Measurements from ENCODE around the gene SPDYE16. TPM values are rescaled to one million over a fixed set of nuclear protein-coding genes. Genes with fewer than 3 reads are reported as not detected.
A peak's percentile ranks its signal among the peaks of the same experiment; 100 is the strongest.
"Not testable (repeated sequence)": the region's sequence is repeated elsewhere in the genome, so short reads cannot be mapped to it uniquely, and the experiment has no call there.

The SPDYE16 gene, protein sequence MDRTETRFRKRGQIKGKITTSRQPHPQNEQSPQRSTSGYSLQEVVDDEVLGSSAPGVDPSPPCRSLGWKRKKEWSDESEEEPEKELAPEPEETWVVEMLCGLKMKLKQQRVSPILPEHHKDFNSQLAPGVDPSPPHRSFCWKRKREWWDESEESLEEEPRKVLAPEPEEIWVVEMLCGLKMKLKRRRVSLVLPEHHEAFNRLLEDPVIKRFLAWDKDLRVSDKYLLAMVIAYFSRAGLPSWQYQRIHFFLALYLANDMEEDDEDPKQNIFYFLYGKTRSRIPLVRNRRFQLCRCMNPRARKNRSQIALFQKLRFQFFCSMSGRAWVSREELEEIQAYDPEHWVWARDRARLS
- not detected for total RNA-seq

DNA sequence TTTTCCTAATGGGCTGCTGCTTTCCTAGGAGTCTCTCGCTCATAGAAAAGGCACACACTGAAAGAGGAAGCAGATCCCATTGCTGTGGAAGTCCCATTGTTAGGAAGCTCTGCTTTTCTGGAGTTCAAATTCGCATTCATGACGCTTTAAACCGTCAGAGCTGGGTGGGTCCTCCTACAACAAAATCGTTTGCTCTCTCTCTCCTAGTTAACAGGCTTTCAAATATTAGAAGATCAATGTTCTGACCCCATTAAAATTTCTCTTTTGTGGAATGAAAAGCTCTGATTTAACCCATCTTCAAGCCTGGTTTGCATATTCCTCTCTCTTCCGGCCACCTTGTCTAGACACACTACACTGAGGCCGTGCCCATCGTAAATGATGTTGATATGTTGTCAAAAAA is at the start of gene SPDYE16:
Gene SPDYE16 (minus strand): TSS at position 101 of the 400 bp plus-strand sequence. CDS start 1,838 bp downstream, outside the sequence.
- H3K4me3 ChIP-seq; H3K27me3 ChIP-seq; H3K9me3 ChIP-seq; H3K27ac ChIP-seq; DNase-seq (ENCODE audit: low spot score); H3K36me3 ChIP-seq; H3K4me1 ChIP-seq: not testable (repeated sequence)

DNA sequence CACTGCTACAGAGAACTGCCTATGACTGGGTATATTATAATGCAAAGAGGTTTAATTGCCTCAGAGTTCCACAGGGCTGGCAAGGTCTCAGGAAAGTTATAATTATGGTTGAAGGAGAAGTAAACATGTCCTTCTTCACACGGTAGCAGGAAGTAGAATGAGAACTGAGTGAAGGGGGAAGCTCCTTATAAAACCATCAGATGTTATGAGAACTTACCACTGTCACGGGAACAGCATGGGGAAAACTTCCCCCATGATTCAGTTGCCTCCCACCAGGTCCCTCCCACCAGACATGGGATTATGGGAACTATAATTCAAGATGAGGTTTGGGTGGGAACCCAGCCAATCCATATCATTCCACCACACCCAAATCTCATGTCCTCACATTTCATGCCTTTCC is 49.6 kb upstream of the SPDYE16 start:
- not testable (repeated sequence) for H3K36me3 ChIP-seq; H3K4me3 ChIP-seq; H3K4me1 ChIP-seq; H3K27ac ChIP-seq; H3K9me3 ChIP-seq; DNase-seq (ENCODE audit: low spot score); H3K27me3 ChIP-seq

DNA sequence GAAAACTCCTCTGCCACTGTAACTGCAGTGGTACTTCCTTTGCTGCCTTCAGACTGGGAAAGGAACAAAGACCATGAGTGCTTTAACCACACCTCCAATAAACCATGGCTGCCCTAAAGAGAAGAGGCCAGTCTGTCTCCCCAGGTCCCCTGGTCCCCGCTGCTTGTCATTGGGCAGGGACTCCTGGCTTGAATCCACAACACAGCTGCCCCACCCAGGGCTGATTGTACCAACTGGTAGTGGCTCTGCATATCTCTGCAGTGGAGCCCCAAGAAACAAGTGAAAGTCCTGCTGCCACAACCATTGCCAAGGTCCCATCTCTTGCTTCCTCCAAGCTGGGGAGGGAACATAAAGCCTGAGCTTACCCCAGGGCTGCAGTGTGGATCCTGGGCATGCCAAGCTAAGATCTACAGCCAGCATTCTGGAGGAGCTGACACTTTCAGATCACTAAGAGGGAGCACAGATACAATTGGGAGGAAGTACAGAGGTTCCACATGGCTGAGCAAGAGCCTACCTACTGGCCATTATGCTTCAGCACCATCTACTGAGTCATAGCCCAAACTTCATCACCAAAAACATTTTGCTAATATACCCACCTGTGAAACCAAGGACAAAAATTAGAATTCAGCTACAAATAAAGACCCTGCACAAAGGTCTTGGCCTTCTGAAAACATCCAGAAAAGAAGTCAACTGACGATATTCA is 48.7 kb upstream of the SPDYE16 start:
- H3K27ac ChIP-seq; H3K4me3 ChIP-seq; H3K9me3 ChIP-seq; DNase-seq (ENCODE audit: low spot score); H3K27me3 ChIP-seq; H3K4me1 ChIP-seq; H3K36me3 ChIP-seq: not testable (repeated sequence)

- H3K4me1 ChIP-seq = peaks cover 0 to 13% of the 10 kb centered on the region in 2 donors
- not testable (repeated sequence) for H3K27ac ChIP-seq; H3K27me3 ChIP-seq; DNase-seq (ENCODE audit: low spot score); H3K36me3 ChIP-seq; H3K9me3 ChIP-seq; H3K4me3 ChIP-seq
Measured at GRCh38 chr7:76591033-76591432, 47.9 kb upstream of the SPDYE16 start.

- H3K36me3 ChIP-seq; H3K9me3 ChIP-seq; H3K27ac ChIP-seq; H3K27me3 ChIP-seq; DNase-seq (ENCODE audit: low spot score); H3K4me3 ChIP-seq: not testable (repeated sequence)
- H3K4me1 ChIP-seq = peaks cover 0 to 18% of the 10 kb centered on the region in 2 donors
Measured at GRCh38 chr7:76588586-76588985, 45.5 kb upstream of the SPDYE16 start.

DNA sequence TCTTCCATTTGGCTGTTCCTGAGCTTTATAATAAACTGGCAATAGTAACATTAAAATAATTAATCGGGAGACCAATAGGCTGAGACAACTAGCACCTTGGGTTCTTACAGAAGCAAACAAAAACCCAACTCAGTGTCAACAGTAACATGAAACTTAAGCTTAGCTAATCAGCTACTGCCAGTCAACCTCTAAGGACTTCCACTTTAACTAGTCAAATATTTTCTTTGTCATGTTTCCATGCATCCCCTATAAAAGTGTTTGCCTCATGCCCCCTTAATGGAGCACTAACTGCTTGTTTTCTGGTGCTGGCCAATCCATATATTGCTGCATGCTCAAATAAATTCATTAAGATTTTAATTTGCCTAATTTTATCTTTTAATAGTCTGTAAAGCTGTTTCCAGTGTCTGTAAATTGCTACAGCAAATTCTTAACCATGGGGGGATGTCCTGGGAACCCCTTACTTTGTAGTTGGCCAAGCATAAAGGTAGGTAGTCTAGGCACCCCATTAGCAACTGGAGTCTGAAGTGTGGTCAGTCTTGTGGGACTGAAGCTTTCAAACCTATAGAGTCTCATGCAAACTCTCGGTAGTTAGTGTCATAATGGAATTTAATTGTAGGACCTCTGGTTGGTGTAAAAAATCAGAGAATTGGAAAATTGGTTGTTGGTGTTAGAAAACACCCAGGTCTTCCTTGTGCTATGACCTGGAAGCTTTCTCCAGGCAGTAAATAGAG is 43.7 kb upstream of the SPDYE16 start:
- not testable (repeated sequence) for H3K27me3 ChIP-seq; H3K4me3 ChIP-seq; H3K9me3 ChIP-seq; DNase-seq (ENCODE audit: low spot score); H3K27ac ChIP-seq; H3K36me3 ChIP-seq
- H3K4me1 ChIP-seq = peaks cover 0 to 29% of the 10 kb centered on the region in 2 donors

DNA sequence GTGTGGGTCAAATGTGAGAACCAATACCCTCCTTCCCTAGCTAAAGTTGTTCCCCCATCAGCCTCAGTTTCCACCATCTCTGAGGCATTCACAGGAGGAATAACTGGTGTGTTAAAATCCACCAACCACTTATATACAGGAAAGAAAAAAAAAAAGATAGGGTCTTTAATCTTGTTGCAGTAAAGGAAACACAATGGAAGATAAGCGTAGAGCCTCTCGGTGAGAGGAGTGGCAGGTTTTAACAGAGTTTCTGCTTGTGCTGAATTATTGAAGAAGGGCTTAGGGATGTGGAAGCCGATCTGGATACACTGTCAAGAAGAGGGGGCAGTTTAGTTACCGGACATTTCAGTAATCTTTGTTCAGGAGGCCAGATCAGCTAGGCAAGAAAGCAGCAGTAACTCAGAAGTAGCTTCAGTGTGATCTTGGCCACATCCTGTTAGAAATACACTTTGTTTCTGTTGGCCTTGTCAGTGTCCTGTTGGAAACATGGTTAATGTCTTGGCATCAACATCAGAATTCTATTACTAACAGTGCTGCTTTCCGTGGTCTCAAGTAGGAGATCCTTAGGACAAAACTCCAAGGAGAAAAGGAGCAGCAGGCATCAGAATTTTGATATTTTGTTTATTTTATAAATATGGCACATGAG is 40.7 kb upstream of the SPDYE16 start:
- not testable (repeated sequence) for DNase-seq (ENCODE audit: low spot score); H3K27me3 ChIP-seq; H3K9me3 ChIP-seq; H3K4me3 ChIP-seq; H3K36me3 ChIP-seq
- Histone ChIP-seq H3K27ac (peak overlapping the region; percentile 60 to 79), H3K4me1 (peaks cover 0 to 27% of the 10 kb centered on the region in 2 donors)

- not testable (repeated sequence) for H3K9me3 ChIP-seq, H3K36me3 ChIP-seq, H3K27me3 ChIP-seq, H3K4me3 ChIP-seq
- peak overlapping the region; percentile 60 to 79 for H3K27ac ChIP-seq
- DNase-seq (ENCODE audit: low spot score) = peak; percentile 87
- H3K4me1 ChIP-seq = peaks cover 0 to 27% of the 10 kb centered on the region in 2 donors
Measured at GRCh38 chr7:76582848-76583631, 39.9 kb upstream of the SPDYE16 start.

GRCh38 chr7:76575919-76576655 is 33.0 kb upstream of the SPDYE16 start:
- not testable (repeated sequence) for H3K27ac ChIP-seq; H3K4me1 ChIP-seq; H3K9me3 ChIP-seq; DNase-seq (ENCODE audit: low spot score); H3K36me3 ChIP-seq; H3K27me3 ChIP-seq; H3K4me3 ChIP-seq

DNA sequence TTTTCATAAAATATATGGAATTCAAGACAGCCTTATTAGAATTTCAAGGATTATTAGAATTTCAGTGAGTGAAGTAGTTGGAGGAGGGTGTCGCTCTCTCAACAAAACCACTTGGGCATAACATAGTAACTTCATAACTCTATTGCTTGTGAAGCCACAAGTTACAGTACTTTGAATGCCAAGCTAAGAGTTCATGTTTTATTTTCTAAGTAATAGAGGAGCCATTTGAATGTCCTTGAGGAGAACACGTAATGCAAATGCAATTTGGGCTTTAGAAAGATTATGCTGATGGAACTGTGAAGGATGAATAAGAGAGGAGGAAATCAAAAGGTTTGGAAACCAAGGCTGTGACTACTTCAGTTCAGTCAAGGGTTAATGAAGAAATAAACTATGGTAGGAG is 32.3 kb upstream of the SPDYE16 start:
- H3K36me3 ChIP-seq; H3K4me1 ChIP-seq; DNase-seq (ENCODE audit: low spot score); H3K27me3 ChIP-seq; H3K4me3 ChIP-seq; H3K9me3 ChIP-seq; H3K27ac ChIP-seq: not testable (repeated sequence)

GRCh38 chr7:76572296-76572695 is 29.2 kb upstream of the SPDYE16 start:
- not testable (repeated sequence) for H3K4me3 ChIP-seq; H3K27ac ChIP-seq; H3K9me3 ChIP-seq; DNase-seq (ENCODE audit: low spot score); H3K36me3 ChIP-seq; H3K27me3 ChIP-seq; H3K4me1 ChIP-seq

DNA sequence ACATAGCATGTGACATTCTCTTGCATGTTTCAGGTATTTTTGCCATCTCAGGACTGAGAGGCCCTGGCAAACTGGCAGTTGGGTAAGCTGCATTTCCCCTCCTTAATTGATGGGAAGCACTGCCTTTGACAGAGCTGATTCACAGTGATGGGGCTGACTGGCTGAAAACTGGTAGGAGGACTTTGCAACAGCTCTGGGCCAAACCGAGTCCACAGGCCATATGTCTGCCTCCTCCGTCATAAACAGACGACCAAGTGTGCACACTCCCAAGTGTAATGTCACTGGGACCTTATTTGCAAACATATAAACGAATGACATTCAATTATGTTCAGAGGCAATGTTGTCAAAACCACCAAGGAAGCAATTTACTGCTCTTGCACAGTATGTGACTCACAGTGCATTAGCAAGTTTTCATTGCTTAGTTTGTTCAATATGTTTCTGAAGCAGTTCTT is 27.3 kb upstream of the SPDYE16 start:
- not testable (repeated sequence) for H3K4me1 ChIP-seq; H3K27me3 ChIP-seq; H3K36me3 ChIP-seq; DNase-seq (ENCODE audit: low spot score); H3K9me3 ChIP-seq; H3K4me3 ChIP-seq; H3K27ac ChIP-seq

GRCh38 chr7:76568742-76569141 is 25.6 kb upstream of the SPDYE16 start:
- not testable (repeated sequence) for H3K9me3 ChIP-seq; H3K4me1 ChIP-seq; H3K4me3 ChIP-seq; H3K27me3 ChIP-seq; H3K27ac ChIP-seq; H3K36me3 ChIP-seq; DNase-seq (ENCODE audit: low spot score)

Measured in right atrium auricular region (tissue), 2 donors.